ENCODE measurements around the gene PLPP6.

DNA sequence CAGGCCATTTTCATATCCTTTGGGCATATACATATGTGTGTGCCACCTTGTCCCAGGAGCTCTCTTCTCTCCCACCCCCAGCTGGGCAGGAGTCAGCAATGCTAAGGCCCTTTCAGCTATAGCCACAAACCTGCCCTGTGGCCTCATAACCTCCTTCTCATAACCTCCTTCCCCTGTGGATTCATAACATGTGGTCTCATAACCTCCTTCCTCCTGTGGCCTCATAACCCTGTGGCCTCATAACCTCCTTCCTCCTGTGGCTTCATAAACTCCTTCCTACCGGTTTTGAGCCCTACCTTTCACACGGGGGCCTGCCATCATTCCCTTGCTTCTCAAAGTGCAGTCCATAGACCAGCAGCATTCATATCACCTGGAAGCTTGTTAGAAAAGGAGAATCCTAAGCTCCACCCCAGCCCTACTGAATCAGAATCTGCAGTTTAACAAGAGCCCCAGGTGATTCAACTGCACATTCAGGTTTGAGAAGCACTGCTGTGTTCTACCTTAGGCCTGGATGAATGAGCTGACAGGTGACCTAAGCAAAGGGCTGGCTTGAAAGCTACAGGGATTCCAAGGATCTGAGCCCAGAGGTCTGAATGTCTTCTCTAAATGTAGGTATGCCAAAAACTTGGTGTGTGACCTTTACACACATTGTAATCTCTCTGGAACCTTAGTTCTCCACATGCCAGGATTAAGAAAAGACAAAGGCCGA lies 41.9 kb upstream of the PLPP6 start:
- no peak for TF ChIP-seq EZH2 (IDR thresholded peaks at IDR 0.05; ENCODE audit: borderline replicate concordance, low read depth, low read length, severe bottlenecking)
- TF ChIP-seq, protein P1, sequence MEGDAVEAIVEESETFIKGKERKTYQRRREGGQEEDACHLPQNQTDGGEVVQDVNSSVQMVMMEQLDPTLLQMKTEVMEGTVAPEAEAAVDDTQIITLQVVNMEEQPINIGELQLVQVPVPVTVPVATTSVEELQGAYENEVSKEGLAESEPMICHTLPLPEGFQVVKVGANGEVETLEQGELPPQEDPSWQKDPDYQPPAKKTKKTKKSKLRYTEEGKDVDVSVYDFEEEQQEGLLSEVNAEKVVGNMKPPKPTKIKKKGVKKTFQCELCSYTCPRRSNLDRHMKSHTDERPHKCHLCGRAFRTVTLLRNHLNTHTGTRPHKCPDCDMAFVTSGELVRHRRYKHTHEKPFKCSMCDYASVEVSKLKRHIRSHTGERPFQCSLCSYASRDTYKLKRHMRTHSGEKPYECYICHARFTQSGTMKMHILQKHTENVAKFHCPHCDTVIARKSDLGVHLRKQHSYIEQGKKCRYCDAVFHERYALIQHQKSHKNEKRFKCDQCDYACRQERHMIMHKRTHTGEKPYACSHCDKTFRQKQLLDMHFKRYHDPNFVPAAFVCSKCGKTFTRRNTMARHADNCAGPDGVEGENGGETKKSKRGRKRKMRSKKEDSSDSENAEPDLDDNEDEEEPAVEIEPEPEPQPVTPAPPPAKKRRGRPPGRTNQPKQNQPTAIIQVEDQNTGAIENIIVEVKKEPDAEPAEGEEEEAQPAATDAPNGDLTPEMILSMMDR (IDR thresholded peaks at IDR 0.05; ENCODE audit: extremely low read depth in 1 of 2, insufficient read depth in 1 of 2, low read depth in 1 of 2, low read length in 2 of 2): no peak
- no peak for TF ChIP-seq POLR2AphosphoS5 (IDR thresholded peaks at IDR 0.05; ENCODE audit: insufficient read depth, low read depth, low read length)
- no peak for TF ChIP-seq MAX (IDR thresholded peaks at IDR 0.05; ENCODE audit: insufficient read depth, insufficient read length)
